Colonic mucosa (tissue), 4 donors: ENCODE results near the gene SUSD1. TPM values are rescaled to one million over a fixed set of nuclear protein-coding genes. Genes with fewer than 3 reads are reported as not detected.

ENCODE experiments used
- DNase-seq: peaks from one replicate; pipeline ENCODE4 v3.0.0-alpha.2; 2020
- H3K27ac ChIP-seq: fragments of 200-600 bp; one replicate; pipeline ENCODE4 v1.8.0; 2021
- H3K27me3 ChIP-seq: fragments of 200-600 bp; one replicate; pipeline ENCODE4 v1.8.0; 2021
- H3K36me3 ChIP-seq: fragments of 200-600 bp; one replicate; pipeline ENCODE4 v1.8.0; 2021
- H3K4me1 ChIP-seq: fragments of 200-600 bp; one replicate; pipeline ENCODE4 v1.8.0; 2021; ENCODE audit warnings: mild to moderate bottlenecking
- H3K4me3 ChIP-seq: fragments of 200-600 bp; one replicate; pipeline ENCODE4 v1.8.0; 2021
- H3K9ac ChIP-seq, 2 donors: one replicate each; pipeline ENCODE4 v1.7.0; 2013; ENCODE audit warnings: control low read depth in 2 of 2, low read depth in 2 of 2, low read length in 2 of 2
- H3K9me3 ChIP-seq: fragments of 200-600 bp; one replicate; pipeline ENCODE4 v1.8.0; 2021
- CTCF ChIP-seq: fragments of 200-600 bp; IDR thresholded peaks from one replicate; pipeline ENCODE4 v1.8.0; 2022; ENCODE audit warnings: antibody characterized with exemption, mild to moderate bottlenecking
- intact Hi-C: fragments of 100-400 bp; cut with DNase I; formaldehyde crosslinking; loops from one replicate; pipeline ENCODE4 v1.14.1; 2022
- total RNA-seq, 2 donors: library from RNA; stranded (reverse); fragmentation: NEBNext Ultra II Directional in 1 of 2; extraction: Animal tissue kit (Norgen Biotek cat#: 25700) in 1 of 2; gene quantifications; one replicate each; pipeline ENCODE4 v1.2.1, GENCODE V29; 2021
- donor health status: healthy.
- donor health status: DM: no; HTN: no; CAD: no.
- donor health status: DM: no; HTN: no; CAD: no.

Gene SUSD1
- total RNA-seq, 2 donors from 2014 or later, result 23.3 to 25.1 TPM

- Histone ChIP-seq H3K9ac (no peak overlapping the region), H3K36me3 (no peaks in the 10 kb centered on the region), H3K27ac (no peak overlapping the region), H3K4me1 (no peaks in the 10 kb centered on the region), H3K4me3 (no peak overlapping the region), H3K9me3 (no peaks in the 10 kb centered on the region), H3K27me3 (no peaks in the 10 kb centered on the region)
- TF ChIP-seq CTCF, result no peak
- intact Hi-C loops, result no loop called here
- DNase-seq, result peak; percentile 2
Measured at GRCh38 chr9:112094241-112094640, 80.9 kb downstream of the SUSD1 start.

- H3K4me3 ChIP-seq, result no peak overlapping the region
- intact Hi-C loops, result no loop called here
- no peaks in the 10 kb centered on the region for H3K27me3 ChIP-seq
Measured at GRCh38 chr9:112093870-112094216, 81.3 kb downstream of the SUSD1 start.

GRCh38 chr9:112093147-112093869, 81.8 kb downstream of the SUSD1 start:
- H3K9ac ChIP-seq, result no peak overlapping the region
- no peaks in the 10 kb centered on the region for H3K36me3 ChIP-seq
- no peak overlapping the region for H3K27ac ChIP-seq
- H3K4me1 ChIP-seq, result no peaks in the 10 kb centered on the region
- intact Hi-C loops, result no loop called here
- no peak overlapping the region for H3K4me3 ChIP-seq
- H3K27me3 ChIP-seq, result no peaks in the 10 kb centered on the region
- no peak for TF ChIP-seq CTCF
- peak; percentile 17 for DNase-seq
- no peaks in the 10 kb centered on the region for H3K9me3 ChIP-seq

More at GRCh38 chr9:112093870-112094216, 81.3 kb downstream of the SUSD1 start:
- H3K36me3 ChIP-seq, result no peaks in the 10 kb centered on the region
- no peak overlapping the region for H3K27ac ChIP-seq
- no peak overlapping the region for H3K9ac ChIP-seq
- H3K9me3 ChIP-seq, result no peaks in the 10 kb centered on the region
- H3K4me1 ChIP-seq, result no peaks in the 10 kb centered on the region
- no peak for TF ChIP-seq CTCF
- DNase-seq, result peak; percentile 4

- Histone ChIP-seq H3K36me3 (no peaks in the 10 kb centered on the region), H3K9ac (no peak overlapping the region), H3K27ac (no peak overlapping the region), H3K4me3 (no peak overlapping the region), H3K9me3 (no peaks in the 10 kb centered on the region), H3K27me3 (no peaks in the 10 kb centered on the region), H3K4me1 (no peaks in the 10 kb centered on the region)
- no peak for TF ChIP-seq CTCF
- intact Hi-C loops, result no loop called here
- DNase-seq, result peak; percentile 19
Measured at GRCh38 chr9:112091810-112092209, 83.3 kb downstream of the SUSD1 start.

GRCh38 chr9:112087506-112087905, 87.6 kb downstream of the SUSD1 start:
- H3K9me3 ChIP-seq, result no peaks in the 10 kb centered on the region
- no peak overlapping the region for H3K9ac ChIP-seq
- no peaks in the 10 kb centered on the region for H3K36me3 ChIP-seq
- H3K27me3 ChIP-seq, result no peaks in the 10 kb centered on the region
- H3K27ac ChIP-seq, result no peak overlapping the region
- no peak for TF ChIP-seq CTCF
- H3K4me3 ChIP-seq, result no peak overlapping the region
- no peak for DNase-seq
- intact Hi-C loops, result no loop called here
- H3K4me1 ChIP-seq, result no peaks in the 10 kb centered on the region
